Duodenal mucosa (tissue), 2 donors: ENCODE results near the gene SLC17A9.

Experiments used
- H3K27ac ChIP-seq: one replicate; pipeline ENCODE4 v1.7.0; 2013; ENCODE audit warnings: low read depth, low read length
- H3K27me3 ChIP-seq, 2 donors: one replicate each; pipeline ENCODE4 v1.7.0; 2013; ENCODE audit warnings: low read length in 2 of 2, control low read depth in 1 of 2; ENCODE audit not compliant: insufficient read depth in 2 of 2, control insufficient read depth in 1 of 2
- H3K36me3 ChIP-seq, 2 donors: one replicate each; pipeline ENCODE4 v1.7.0; 2013; ENCODE audit warnings: low read length in 2 of 2, control low read depth in 1 of 2; ENCODE audit not compliant: insufficient read depth in 2 of 2, control insufficient read depth in 1 of 2
- H3K4me1 ChIP-seq, 2 donors: one replicate each; pipeline ENCODE4 v1.7.0; 2013; ENCODE audit warnings: low read length in 2 of 2, control low read depth in 1 of 2; ENCODE audit not compliant: insufficient read depth in 2 of 2, control insufficient read depth in 1 of 2
- H3K4me3 ChIP-seq, 2 donors: one replicate each; pipeline ENCODE4 v1.7.0; 2013; ENCODE audit warnings: low read length in 2 of 2, low read depth in 1 of 2
- H3K9ac ChIP-seq, 2 donors: one replicate each; pipeline ENCODE4 v1.7.0; 2013; ENCODE audit warnings: low read length in 2 of 2, low read depth in 1 of 2
- H3K9me3 ChIP-seq, 2 donors: one replicate each; pipeline ENCODE4 v1.7.0; 2013; ENCODE audit warnings: low read length in 2 of 2, control low read depth in 1 of 2; ENCODE audit not compliant: control insufficient read depth in 1 of 2

The SLC17A9 gene

GRCh38 chr20:62926229-62927127 is 26.0 kb upstream of the SLC17A9 start, which contains the start of gene DIDO1:
Gene DIDO1, minus strand, starts transcription at chr20:62926505.
- H3K4me1 ChIP-seq = peaks cover 52 to 62% of the 10 kb centered on the region in 2 donors
- H3K36me3 ChIP-seq = no peaks in the 10 kb centered on the region

GRCh38 chr20:62927128-62927705 is 25.3 kb upstream of the SLC17A9 start:
- Histone ChIP-seq H3K27ac (no peak overlapping the region), H3K36me3 (no peaks in the 10 kb centered on the region), H3K4me1 (peaks cover 52 to 56% of the 10 kb centered on the region in 2 donors), H3K27me3 (no peaks in the 10 kb centered on the region), H3K9ac (peak overlapping the region in 1 of 2 donors; percentile 87), H3K9me3 (no peaks in the 10 kb centered on the region), H3K4me3 (peak overlapping the region; percentile 92 to 93)

More at GRCh38 chr20:62926229-62927127, 26.0 kb upstream of the SLC17A9 start, which contains the start of gene DIDO1:
- Histone ChIP-seq H3K9ac (peak within 1 kb of the TSS; percentile 94 to 96), H3K27ac (peak within 1 kb of the TSS; percentile 93), H3K4me3 (peak within 1 kb of the TSS; percentile 92 to 93), H3K27me3 (no peaks in the 10 kb centered on the region), H3K9me3 (no peaks in the 10 kb centered on the region)

GRCh38 chr20:62928246-62928939 is 24.1 kb upstream of the SLC17A9 start:
- H3K4me3 ChIP-seq = peak overlapping the region; percentile 78 to 92
- peaks cover 43 to 44% of the 10 kb centered on the region in 2 donors for H3K4me1 ChIP-seq
- H3K27ac ChIP-seq = peak overlapping the region; percentile 71
- peak overlapping the region; percentile 57 to 93 for H3K9ac ChIP-seq
- H3K36me3 ChIP-seq = no peaks in the 10 kb centered on the region
- H3K9me3 ChIP-seq = no peaks in the 10 kb centered on the region
- H3K27me3 ChIP-seq = no peaks in the 10 kb centered on the region

GRCh38 chr20:62929051-62929538 is 23.4 kb upstream of the SLC17A9 start:
- Histone ChIP-seq H3K27me3 (no peaks in the 10 kb centered on the region), H3K9ac (peak overlapping the region; percentile 57 to 93), H3K27ac (peak overlapping the region; percentile 71), H3K4me3 (peak overlapping the region; percentile 78 to 92), H3K9me3 (no peaks in the 10 kb centered on the region), H3K36me3 (peaks cover 0 to 3% of the 10 kb centered on the region in 2 donors), H3K4me1 (peaks cover 36 to 38% of the 10 kb centered on the region in 2 donors)

GRCh38 chr20:62931464-62931863 is 21.0 kb upstream of the SLC17A9 start:
- H3K27me3 ChIP-seq = no peaks in the 10 kb centered on the region
- peaks cover 38 to 39% of the 10 kb centered on the region in 2 donors for H3K4me1 ChIP-seq
- no peak overlapping the region for H3K27ac ChIP-seq
- no peak overlapping the region for H3K9ac ChIP-seq
- H3K9me3 ChIP-seq = no peaks in the 10 kb centered on the region
- no peak overlapping the region for H3K4me3 ChIP-seq
- H3K36me3 ChIP-seq = peaks cover 11 to 19% of the 10 kb centered on the region in 2 donors

- Histone ChIP-seq H3K27me3 (no peaks in the 10 kb centered on the region), H3K9me3 (no peaks in the 10 kb centered on the region), H3K27ac (no peak overlapping the region), H3K4me3 (no peak overlapping the region), H3K9ac (no peak overlapping the region), H3K4me1 (peaks cover 17 to 25% of the 10 kb centered on the region in 2 donors), H3K36me3 (peaks cover 11 to 19% of the 10 kb centered on the region in 2 donors)
Measured at GRCh38 chr20:62933966-62934365, 18.5 kb upstream of the SLC17A9 start.

- no peaks in the 10 kb centered on the region for H3K27me3 ChIP-seq
- H3K27ac ChIP-seq = no peak overlapping the region
- peaks cover 26 to 28% of the 10 kb centered on the region in 2 donors for H3K4me1 ChIP-seq
- peak overlapping the region in 1 of 2 donors; percentile 17 for H3K9ac ChIP-seq
- peaks cover 11 to 19% of the 10 kb centered on the region in 2 donors for H3K36me3 ChIP-seq
- no peaks in the 10 kb centered on the region for H3K9me3 ChIP-seq
- peak overlapping the region in 1 of 2 donors; percentile 1 for H3K4me3 ChIP-seq
Measured at GRCh38 chr20:62935204-62935967, 17.1 kb upstream of the SLC17A9 start.

GRCh38 chr20:62935968-62936585 is 16.4 kb upstream of the SLC17A9 start:
- Histone ChIP-seq H3K4me3 (peak overlapping the region in 1 of 2 donors; percentile 1), H3K9ac (peak overlapping the region in 1 of 2 donors; percentile 17), H3K4me1 (peaks cover 23 to 35% of the 10 kb centered on the region in 2 donors), H3K36me3 (peaks cover 11 to 19% of the 10 kb centered on the region in 2 donors), H3K27me3 (no peaks in the 10 kb centered on the region), H3K9me3 (no peaks in the 10 kb centered on the region), H3K27ac (no peak overlapping the region)
